HG03457 (cell line): ENCODE measurements around the gene IGF1R.

Experiments used
- ATAC-seq: cut with Tn5 transposase; IDR thresholded peaks from one replicate; pipeline ENCODE4 v1.9.1; 2021; ENCODE audit warnings: moderate number of reproducible peaks; ENCODE audit not compliant: unreplicated experiment

IGF1R gene

GRCh38 chr15:98813951-98814350 lies 165.6 kb downstream of the IGF1R start:
- ATAC-seq: no peak

DNA sequence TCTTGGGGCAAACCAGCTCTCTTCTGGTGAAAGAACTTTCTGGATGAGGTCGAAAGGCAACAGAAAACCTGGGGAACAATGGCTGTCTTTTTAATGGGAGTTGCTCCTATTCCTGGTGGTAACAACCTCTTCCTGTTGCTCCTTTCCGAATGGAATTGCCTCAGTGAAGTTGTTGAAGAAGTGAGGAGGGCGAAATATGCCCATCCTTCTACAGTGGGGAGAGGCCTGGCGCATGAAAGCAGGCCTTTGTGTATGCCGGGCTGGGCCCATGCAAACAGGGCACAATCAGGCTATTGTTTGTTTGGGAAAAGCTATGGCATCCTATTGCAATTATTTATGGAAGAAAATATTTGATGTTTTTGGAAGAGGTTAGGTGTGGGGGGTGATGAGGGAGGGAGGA lies 166.9 kb downstream of the IGF1R start:
- ATAC-seq: no peak

DNA sequence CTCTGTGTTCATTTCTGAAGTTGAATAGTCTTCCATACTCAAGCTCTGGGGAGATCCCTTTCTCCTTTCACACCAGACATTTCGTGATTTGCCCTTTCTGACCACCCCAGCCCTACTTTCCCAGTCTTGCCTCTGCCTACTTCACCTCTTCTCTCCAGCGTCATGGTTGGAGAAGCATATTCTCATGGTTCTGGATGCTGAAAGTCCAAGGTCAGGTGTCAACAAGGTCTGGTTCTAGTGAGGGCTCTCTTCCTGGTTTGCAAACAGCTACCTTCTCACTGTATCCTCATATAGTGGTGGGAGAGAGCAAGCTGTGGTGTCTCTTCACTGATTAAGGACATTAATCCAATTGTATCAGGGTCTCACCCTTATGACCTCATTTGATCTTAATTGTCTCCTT lies 169.4 kb downstream of the IGF1R start:
- ATAC-seq: no peak

DNA sequence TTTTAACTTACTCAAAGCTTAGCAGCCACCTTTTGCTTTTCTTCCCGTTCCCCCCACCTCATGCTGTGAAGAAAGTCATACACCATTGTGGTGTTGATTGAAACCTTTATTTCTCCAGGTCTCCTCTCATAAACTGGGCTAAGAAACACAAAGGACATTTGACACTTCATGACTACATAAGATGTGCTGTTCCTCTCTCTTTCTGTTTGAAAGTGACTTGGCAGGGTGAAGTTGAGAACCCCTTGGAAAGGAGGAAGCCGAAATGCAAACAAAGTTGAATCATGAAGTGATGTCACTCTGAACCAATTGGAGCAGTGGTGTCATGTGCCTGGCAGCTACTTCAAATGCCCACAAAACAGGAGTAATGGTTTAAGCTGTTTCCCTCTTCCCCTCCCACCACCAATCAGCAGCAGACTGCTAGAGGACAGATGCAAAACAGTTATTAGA lies 174.7 kb downstream of the IGF1R start:
- ATAC-seq: no peak

GRCh38 chr15:98823616-98824015 lies 175.3 kb downstream of the IGF1R start:
- ATAC-seq: no peak

GRCh38 chr15:98824595-98824994 lies 176.3 kb downstream of the IGF1R start:
- no peak for ATAC-seq

GRCh38 chr15:98826658-98827057 lies 178.3 kb downstream of the IGF1R start:
- no peak for ATAC-seq

DNA sequence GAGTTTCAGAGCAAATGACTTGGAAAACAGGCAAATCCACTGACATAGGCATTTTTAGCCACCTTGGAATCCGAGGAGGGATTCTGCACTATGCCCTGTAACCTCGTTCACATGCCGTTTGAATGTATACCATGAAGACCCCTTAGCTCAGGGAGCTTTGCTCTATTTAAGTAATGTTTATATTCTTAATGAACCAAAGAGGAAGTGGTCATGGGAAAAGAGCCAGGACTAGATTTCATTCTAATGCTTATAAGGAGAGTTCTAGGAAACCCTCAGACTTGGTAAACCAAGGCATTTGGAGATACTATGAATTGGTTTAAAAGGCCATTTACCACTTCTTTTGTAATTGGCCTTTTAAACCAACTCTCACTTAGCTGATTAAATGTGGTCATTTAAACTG lies 178.9 kb downstream of the IGF1R start:
- ATAC-seq: no peak

GRCh38 chr15:98830034-98830634 lies 181.8 kb downstream of the IGF1R start:
- no peak for ATAC-seq

DNA sequence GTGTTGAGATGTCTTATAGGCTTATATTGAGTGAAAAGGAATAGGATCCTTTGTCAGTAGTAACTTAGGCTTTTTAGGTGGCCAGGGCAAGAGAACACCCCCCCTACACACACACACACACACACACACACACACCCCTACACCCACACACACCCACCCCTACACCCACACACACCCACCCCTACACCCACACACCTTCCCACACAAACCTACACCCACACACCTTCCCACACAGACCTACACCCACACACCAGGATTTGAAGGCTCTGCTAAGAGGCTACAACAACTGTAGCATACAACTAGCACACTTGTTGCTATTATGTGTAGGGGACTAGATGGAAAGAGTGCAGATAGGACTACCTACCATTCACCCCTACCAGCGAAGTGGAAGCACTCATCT lies 186.6 kb downstream of the IGF1R start:
- no peak for ATAC-seq

GRCh38 chr15:98835876-98836275 lies 187.5 kb downstream of the IGF1R start:
- no peak for ATAC-seq

- no peak for ATAC-seq
These were observed 190.3 kb downstream of the IGF1R start for GRCh38 chr15:98838387-98839259.

DNA sequence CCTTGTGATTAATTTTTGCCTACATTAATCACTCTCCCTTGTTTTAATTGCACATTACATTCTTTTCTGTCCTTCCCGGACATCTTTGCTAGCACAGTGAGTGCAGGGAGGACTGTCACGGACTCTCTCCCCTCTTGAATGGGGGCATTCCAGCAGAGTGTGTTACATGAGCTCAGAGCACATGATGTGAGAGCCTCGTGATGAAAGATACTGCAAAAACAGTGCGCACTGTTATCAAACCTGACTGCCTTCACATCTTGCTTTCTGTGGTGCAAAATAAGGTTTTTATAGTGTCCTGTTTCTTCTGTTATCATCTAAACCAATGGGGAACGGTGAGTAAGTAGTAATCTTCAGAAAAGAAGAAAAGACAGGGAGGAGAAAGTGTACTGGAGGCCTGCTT lies 191.7 kb downstream of the IGF1R start:
- ATAC-seq: no peak

GRCh38 chr15:98841419-98841970 lies 193.2 kb downstream of the IGF1R start:
- no peak for ATAC-seq

DNA sequence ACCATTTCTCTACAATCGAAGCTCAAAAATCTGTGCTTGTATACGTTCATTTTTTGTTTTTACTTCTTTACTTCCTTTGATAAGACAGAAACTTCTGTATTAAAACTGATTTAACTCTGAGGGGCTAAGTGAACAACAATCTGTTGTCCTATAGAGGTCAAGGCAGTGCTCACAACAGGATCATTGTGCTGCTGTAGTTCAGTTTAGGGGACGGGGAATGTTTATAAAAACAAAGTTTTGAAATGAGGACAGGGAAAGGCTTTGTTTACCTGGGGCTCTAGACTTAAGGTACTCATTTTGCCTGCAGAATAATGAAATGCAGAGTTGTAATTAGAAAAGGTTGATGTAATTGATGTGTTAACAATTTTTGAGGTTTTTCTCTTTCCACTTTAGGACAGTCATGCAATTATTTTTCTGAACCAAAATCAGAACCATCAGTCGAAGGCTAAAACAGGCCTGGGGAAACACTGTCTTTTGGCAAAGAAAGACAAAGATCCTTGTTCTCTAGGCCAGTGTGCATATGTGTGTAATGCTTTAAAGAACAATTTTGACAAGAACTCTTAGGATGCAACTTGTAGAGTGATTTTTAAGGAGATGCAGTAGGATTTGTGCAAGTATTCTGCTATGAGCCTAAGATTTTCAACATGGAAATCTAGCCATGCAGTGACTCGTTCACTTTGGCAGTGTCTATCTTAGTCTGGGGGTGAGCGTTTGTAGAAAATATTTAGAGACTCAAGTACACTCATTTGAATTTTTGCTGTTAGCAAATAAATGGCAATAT lies 194.0 kb downstream of the IGF1R start:
- ATAC-seq: no peak

DNA sequence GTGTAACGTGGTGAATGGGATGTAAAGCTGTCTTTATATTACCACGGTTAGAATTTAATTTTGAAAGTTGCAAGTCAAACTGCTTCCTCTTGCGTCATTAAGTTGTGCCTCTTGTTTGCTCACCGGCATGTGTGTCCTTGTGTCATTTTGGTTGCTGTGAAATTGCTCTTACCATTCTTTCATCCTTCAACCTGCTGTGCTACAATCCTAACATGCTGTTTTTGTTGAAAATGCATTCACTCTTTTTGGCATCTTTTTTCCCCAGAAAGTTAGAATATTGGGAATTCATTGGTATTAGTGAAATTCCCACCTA lies 194.6 kb downstream of the IGF1R start:
- ATAC-seq: no peak

GRCh38 chr15:98843844-98844243 lies 195.5 kb downstream of the IGF1R start:
- ATAC-seq: no peak

GRCh38 chr15:98844261-98844660 lies 195.9 kb downstream of the IGF1R start:
- ATAC-seq: no peak

DNA sequence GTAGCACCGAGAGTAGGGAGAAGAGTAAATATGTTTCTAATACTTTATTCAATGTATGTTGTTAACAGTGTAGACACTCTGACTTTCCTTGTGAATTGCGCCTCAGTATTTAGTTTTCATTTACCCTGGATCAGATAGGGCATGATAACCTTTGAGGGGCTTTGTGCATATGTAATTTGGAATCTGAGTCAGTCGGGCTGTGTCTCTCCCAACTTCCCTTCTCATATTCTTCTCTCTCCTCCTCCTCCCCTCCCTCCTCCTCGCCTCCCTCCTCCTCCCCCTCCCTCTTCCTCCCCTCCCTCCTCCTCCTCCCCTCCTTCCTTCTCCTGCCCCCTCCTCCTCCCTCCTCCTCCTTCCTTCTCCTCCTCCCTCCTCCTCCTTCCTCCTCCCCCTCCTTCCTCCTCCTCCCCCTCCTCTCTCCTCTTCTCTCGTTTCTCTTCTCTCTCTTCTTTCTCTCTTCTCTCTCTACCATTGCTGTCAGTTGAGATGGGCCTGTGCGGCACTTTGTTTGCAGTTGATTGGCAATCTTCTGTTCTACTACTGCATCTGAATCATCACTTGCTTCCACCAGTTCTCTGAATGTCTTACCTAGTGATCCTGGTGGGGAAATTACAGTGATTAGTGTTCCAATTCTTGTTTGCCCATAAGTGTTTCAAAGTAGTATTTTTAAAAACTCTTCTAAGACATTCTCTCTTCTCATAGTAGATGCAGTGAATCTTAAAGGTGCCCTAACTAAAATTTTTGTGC lies 197.0 kb downstream of the IGF1R start:
- ATAC-seq: no peak

GRCh38 chr15:98850961-98851572 lies 202.7 kb downstream of the IGF1R start:
- ATAC-seq: peak; percentile 36
